RWPE2 (cell line): ENCODE results near the gene MOB2.

Experiments
- ATAC-seq: fragments of 200-7000 bp; cut with Tn5 transposase; 3 replicates; pipeline ENCODE4 v1.9.1; 2021; ENCODE audit warnings: low read depth
- DNase-seq: peaks from one replicate; pipeline ENCODE4 v3.0.0-alpha.2; 2020; ENCODE audit warnings: low spot score
- H3K27ac ChIP-seq: fragments of 450-650 bp; 2 replicates; pipeline ENCODE4 v1.5.1; 2017; ENCODE audit warnings: mild to moderate bottlenecking; ENCODE audit not compliant: poor library complexity, severe bottlenecking
- H3K27me3 ChIP-seq: fragments of 250-450 bp; sonication (Bioruptor Pico); 2 replicates; pipeline ENCODE4 v1.5.1; 2021; ENCODE audit warnings: mild to moderate bottlenecking, moderate library complexity; ENCODE audit not compliant: insufficient read depth, poor library complexity, severe bottlenecking
- H3K36me3 ChIP-seq: fragments of 250-450 bp; sonication (Bioruptor Pico); 2 replicates; pipeline ENCODE4 v1.5.1; 2020; ENCODE audit warnings: low read depth, mild to moderate bottlenecking, moderate library complexity
- H3K4me1 ChIP-seq: fragments of 250-450 bp; sonication (Bioruptor Pico); 2 replicates; pipeline ENCODE4 v1.5.1; 2021; ENCODE audit warnings: mild to moderate bottlenecking, moderate library complexity; ENCODE audit not compliant: insufficient read depth, poor library complexity, severe bottlenecking
- H3K4me3 ChIP-seq: fragments of 250-450 bp; sonication (Bioruptor Pico); 2 replicates; pipeline ENCODE4 v1.5.1; 2021; ENCODE audit warnings: mild to moderate bottlenecking, moderate library complexity; ENCODE audit not compliant: severe bottlenecking
- H3K9me3 ChIP-seq: fragments of 250-450 bp; sonication (Bioruptor Pico); 2 replicates; pipeline ENCODE4 v1.5.1; 2021; ENCODE audit warnings: mild to moderate bottlenecking, moderate library complexity; ENCODE audit not compliant: severe bottlenecking
- CTCF ChIP-seq: fragments of 450-650 bp; IDR thresholded peaks from one replicate; pipeline ENCODE4 v1.5.1; 2017; ENCODE audit warnings: mild to moderate bottlenecking, moderate library complexity; ENCODE audit not compliant: poor library complexity, severe bottlenecking

The MOB2 gene

GRCh38 chr11:1487091-1487850, 692 bp upstream of the MOB2 start:
- no peak overlapping the region for H3K27ac ChIP-seq
- H3K4me3 ChIP-seq = no peak overlapping the region
- no peak for ATAC-seq
- no peaks in the 10 kb centered on the region for H3K4me1 ChIP-seq
- no peak for TF ChIP-seq CTCF
- H3K27me3 ChIP-seq = no peaks in the 10 kb centered on the region
- DNase-seq = peak; percentile 44
- H3K9me3 ChIP-seq = no peaks in the 10 kb centered on the region
- no peaks in the 10 kb centered on the region for H3K36me3 ChIP-seq

- H3K4me1 ChIP-seq = no peaks in the 10 kb centered on the region
- H3K36me3 ChIP-seq = no peaks in the 10 kb centered on the region
- DNase-seq = no peak
- H3K4me3 ChIP-seq = no peak overlapping the region
- no peaks in the 10 kb centered on the region for H3K9me3 ChIP-seq
- no peak for ATAC-seq
- no peak for TF ChIP-seq CTCF
- no peaks in the 10 kb centered on the region for H3K27me3 ChIP-seq
- no peak overlapping the region for H3K27ac ChIP-seq
These were observed 1.1 kb downstream of the MOB2 start for GRCh38 chr11:1485504-1485885.

- no peak overlapping the region for H3K4me3 ChIP-seq
- no peak for DNase-seq
- H3K4me1 ChIP-seq = no peaks in the 10 kb centered on the region
- H3K27ac ChIP-seq = no peak overlapping the region
- TF ChIP-seq CTCF = no peak
- no peaks in the 10 kb centered on the region for H3K27me3 ChIP-seq
- H3K9me3 ChIP-seq = no peaks in the 10 kb centered on the region
- ATAC-seq = no peak
- H3K36me3 ChIP-seq = no peaks in the 10 kb centered on the region
These were observed 1.7 kb downstream of the MOB2 start for GRCh38 chr11:1484695-1485503.

- Histone ChIP-seq H3K4me1 (no peaks in the 10 kb centered on the region), H3K27me3 (no peaks in the 10 kb centered on the region), H3K27ac (no peak overlapping the region), H3K9me3 (no peaks in the 10 kb centered on the region), H3K36me3 (no peaks in the 10 kb centered on the region), H3K4me3 (no peak overlapping the region)
- ATAC-seq (no peak), DNase-seq (no peak)
- no peak for TF ChIP-seq CTCF
These were observed 2.4 kb downstream of the MOB2 start for GRCh38 chr11:1484061-1484671.
